HK-2 (cell line): ENCODE data around the gene CPED1.
"Not testable (repeated sequence)": the region's sequence is repeated elsewhere in the genome, so short reads cannot be mapped to it uniquely, and the experiment has no call there.

Experiments used
- DNase-seq: peaks from one replicate; pipeline ENCODE4 v3.0.0-alpha.2; 2018; ENCODE audit not compliant: unreplicated experiment

Gene CPED1

GRCh38 chr7:121251367-121251766, 262.9 kb downstream of the CPED1 start:
- DNase-seq = not testable (repeated sequence)

GRCh38 chr7:121252523-121253235, 264.2 kb downstream of the CPED1 start:
- not testable (repeated sequence) for DNase-seq

- no peak for DNase-seq
Observed at GRCh38 chr7:121259826-121260225, 271.3 kb downstream of the CPED1 start.

- DNase-seq = no peak
Observed at GRCh38 chr7:121261207-121261884, 272.8 kb downstream of the CPED1 start.

GRCh38 chr7:121262221-121262620, 273.7 kb downstream of the CPED1 start:
- DNase-seq = no peak

GRCh38 chr7:121262969-121263368, 274.5 kb downstream of the CPED1 start:
- DNase-seq = no peak

GRCh38 chr7:121266307-121266894, 277.9 kb downstream of the CPED1 start:
- no peak for DNase-seq

- DNase-seq = no peak
Observed at GRCh38 chr7:121267612-121268011, 279.1 kb downstream of the CPED1 start.

- DNase-seq = no peak
Observed at GRCh38 chr7:121269798-121270197, 281.3 kb downstream of the CPED1 start.

GRCh38 chr7:121271098-121271497, 282.6 kb downstream of the CPED1 start:
- DNase-seq = no peak

GRCh38 chr7:121271916-121272315, 283.4 kb downstream of the CPED1 start:
- DNase-seq = no peak

- DNase-seq = no peak
Observed at GRCh38 chr7:121272676-121273075, 284.2 kb downstream of the CPED1 start.

GRCh38 chr7:121273467-121274167, 285.1 kb downstream of the CPED1 start:
- no peak for DNase-seq

GRCh38 chr7:121274467-121274866, 286.0 kb downstream of the CPED1 start:
- DNase-seq = no peak

- DNase-seq = no peak
Observed at GRCh38 chr7:121275204-121275603, 286.7 kb downstream of the CPED1 start.

- no peak for DNase-seq
Observed at GRCh38 chr7:121276313-121276712, 287.8 kb downstream of the CPED1 start.

- no peak for DNase-seq
Observed at GRCh38 chr7:121278120-121279021, 289.9 kb downstream of the CPED1 start.

GRCh38 chr7:121279060-121279620, 290.6 kb downstream of the CPED1 start:
- no peak for DNase-seq

GRCh38 chr7:121279822-121280221, 291.3 kb downstream of the CPED1 start:
- DNase-seq = no peak

GRCh38 chr7:121280656-121281055, 292.1 kb downstream of the CPED1 start:
- DNase-seq = no peak

- DNase-seq = no peak
Observed at GRCh38 chr7:121282129-121282528, 293.6 kb downstream of the CPED1 start.
